Activated CD4-positive, alpha-beta T cell treated with anti-CD3 and anti-CD28 coated beads for 36 hours (primary cell): ENCODE measurements around the gene KRTAP4-11. TPM values are rescaled to one million over a fixed set of nuclear protein-coding genes. Genes with fewer than 3 reads are reported as not detected.
"Not testable (repeated sequence)": the region's sequence is repeated elsewhere in the genome, so short reads cannot be mapped to it uniquely, and the experiment has no call there.

Experiments
- ATAC-seq: fragments of 200-7000 bp; cut with Tn5 transposase; one replicate; pipeline ENCODE4 v1.10.0; 2021; ENCODE audit warnings: mild to moderate bottlenecking, moderate library complexity
- CTCF ChIA-PET: fragments of 350-600 bp; sonication (Branson Sonifier 250); formaldehyde crosslinking; loops from one replicate; lab custom pipeline; 2021; ENCODE audit warnings: antibody characterized with exemption; lab: Charles Lee
- POLR2A ChIA-PET: fragments of 350-600 bp; sonication (Branson Sonifier 250); formaldehyde crosslinking; loops from one replicate; lab custom pipeline; 2021; ENCODE audit warnings: antibody characterized with exemption, inconsistent platforms; lab: Charles Lee
- DNase-seq: peaks from one replicate; pipeline ENCODE4 v3.0.0-alpha.2; 2020
- H3K27ac Mint-ChIP-seq: one replicate; pipeline ENCODE4 v1.8.0; 2021; ENCODE audit warnings: mixed read lengths
- H3K27me3 Mint-ChIP-seq: one replicate; pipeline ENCODE4 v1.8.0; 2021; ENCODE audit warnings: mixed read lengths
- H3K36me3 Mint-ChIP-seq: one replicate; pipeline ENCODE4 v1.8.0; 2021; ENCODE audit warnings: low read depth, mixed read lengths
- H3K4me1 Mint-ChIP-seq: one replicate; pipeline ENCODE4 v1.8.0; 2021; ENCODE audit warnings: mixed read lengths
- H3K4me3 Mint-ChIP-seq: one replicate; pipeline ENCODE4 v1.8.0; 2021; ENCODE audit warnings: mild to moderate bottlenecking, moderate library complexity, mixed read lengths
- H3K9me3 Mint-ChIP-seq: one replicate; pipeline ENCODE4 v1.8.0; 2021; ENCODE audit warnings: low read depth, mixed read lengths
- intact Hi-C, 2 experiments: fragments of 100-400 bp; cut with DNase I in 1 of 2; cut with micrococcal nuclease in 1 of 2; formaldehyde crosslinking; loops; one replicate each; pipeline versions ENCODE4 v1.14.2 to v1.15.1; 2022 to 2024; cut with DNase I, micrococcal nuclease
- total RNA-seq, 2 experiments: library from RNA; stranded (reverse); gene quantifications; one replicate each; pipeline ENCODE4 v1.2.3, GENCODE V29; 2021

KRTAP4-11 gene
- total RNA-seq, 2 experiments from 2014 or later, result not detected

DNA sequence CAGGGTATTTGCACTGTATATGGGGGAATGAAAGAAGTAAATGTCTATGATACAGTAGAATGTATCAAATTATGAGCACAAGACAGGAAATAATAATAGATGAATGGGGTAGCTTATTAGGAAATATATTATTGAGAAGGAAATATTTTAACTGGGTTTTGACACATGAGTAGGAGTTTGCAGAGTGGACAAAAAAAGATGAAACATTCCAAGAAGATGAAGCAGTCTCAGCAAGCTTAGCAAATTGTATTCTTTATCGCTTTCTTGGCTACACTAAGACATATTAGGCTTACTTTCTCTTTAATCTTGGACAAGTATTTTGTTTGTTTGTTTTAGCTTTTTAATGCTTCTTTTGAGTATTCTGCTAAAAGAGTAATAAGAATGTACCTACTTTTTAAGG is 14.3 kb downstream of the KRTAP4-11 start:
- Mint-ChIP-seq H3K27ac (no peak overlapping the region), H3K36me3 (no peaks in the 10 kb centered on the region), H3K27me3 (peaks cover 5% of the 10 kb centered on the region), H3K4me1 (peaks cover 14% of the 10 kb centered on the region), H3K4me3 (no peak overlapping the region), H3K9me3 (no peaks in the 10 kb centered on the region)
- CTCF ChIA-PET, result interaction anchor here (0.6 kb wide), 1 partner anchor 167 kb away, joined by 3 read pairs; no protein-coding TSS in a partner anchor
- POLR2A ChIA-PET, result no interaction called here
- ATAC-seq (no peak), DNase-seq (no peak)
- intact Hi-C loops, result no loop called here

DNA sequence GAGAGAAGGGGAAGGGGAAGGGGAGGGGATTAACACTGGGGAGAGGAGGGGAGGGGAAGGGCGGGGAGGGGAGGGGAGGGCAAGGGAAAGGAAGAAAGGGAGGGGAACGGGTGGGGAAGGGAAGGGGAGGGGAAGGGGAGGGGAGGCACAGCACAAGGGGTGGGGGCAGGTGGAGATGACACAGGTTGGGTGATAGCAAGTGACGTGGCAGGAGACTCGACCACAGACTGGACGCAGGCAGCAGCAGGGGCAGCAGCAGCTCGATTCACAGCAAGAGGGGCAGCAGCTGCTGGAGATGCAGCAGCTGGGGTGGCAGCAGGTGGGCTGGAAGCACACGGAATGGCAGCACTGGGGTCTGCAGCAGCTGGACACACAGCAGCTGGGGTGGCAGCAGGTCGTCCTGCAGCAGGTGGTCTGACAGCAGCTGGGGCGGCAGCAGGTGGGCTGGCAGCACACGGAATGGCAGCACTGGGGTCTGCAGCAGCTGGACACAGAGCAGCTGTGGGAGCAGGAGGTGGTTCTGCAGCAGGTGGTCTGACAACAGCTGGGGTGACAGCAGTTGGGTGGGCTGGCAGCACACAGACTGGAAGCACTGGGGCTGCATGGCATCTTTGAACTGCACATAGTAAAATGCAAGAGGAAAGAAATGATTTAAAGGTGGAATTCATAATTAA is 16.4 kb downstream of the KRTAP4-11 start, which contains the start of gene KRTAP4-16:
Gene KRTAP4-16 (minus strand): TSS at position 624 of the 674 bp plus-strand sequence. CDS start 0 bp downstream, at position 624.
- intact Hi-C loops, result no loop called here
- H3K36me3 Mint-ChIP-seq, result no peaks in the 10 kb centered on the region

DNA sequence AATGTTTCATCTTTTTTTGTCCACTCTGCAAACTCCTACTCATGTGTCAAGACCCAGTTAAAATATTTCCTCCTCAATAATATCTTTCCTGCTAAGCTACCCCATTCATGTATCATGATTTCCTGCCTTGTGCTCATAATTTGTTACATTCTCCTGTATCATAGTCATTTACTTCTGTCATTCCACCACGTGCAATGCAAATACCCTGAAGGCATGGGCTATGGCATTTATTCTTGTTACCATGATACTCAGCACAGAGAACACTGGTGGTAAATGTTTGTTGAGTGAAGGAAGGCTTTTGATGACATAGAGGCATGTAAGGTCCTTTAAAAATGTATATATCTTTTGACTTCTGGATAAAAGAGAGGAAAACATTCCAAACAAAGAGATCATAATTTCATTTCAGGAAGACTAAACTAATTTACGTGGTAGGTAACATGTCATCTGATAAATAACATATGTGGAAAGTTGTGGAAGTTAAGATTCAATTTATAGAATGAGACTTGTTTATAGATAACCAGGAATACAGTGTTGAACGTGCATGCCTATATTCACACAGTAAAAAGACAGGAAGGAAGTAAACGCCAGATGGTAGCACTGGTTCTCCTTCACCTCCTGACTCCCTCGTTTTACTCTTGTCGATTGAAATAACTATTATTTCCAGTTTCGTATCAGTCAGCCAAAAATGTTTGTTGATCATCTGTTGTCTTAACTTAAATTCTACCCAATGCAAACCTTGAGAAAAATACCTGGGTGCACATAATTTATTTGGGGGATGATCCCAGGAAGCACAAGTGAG is 18.3 kb downstream of the KRTAP4-11 start:
- H3K4me3 Mint-ChIP-seq, intact Hi-C loops, POLR2A ChIA-PET, ATAC-seq, H3K36me3 Mint-ChIP-seq, H3K9me3 Mint-ChIP-seq, DNase-seq, CTCF ChIA-PET, H3K27ac Mint-ChIP-seq, H3K4me1 Mint-ChIP-seq, H3K27me3 Mint-ChIP-seq: not testable (repeated sequence)

More for the DNA sequence above, 16.4 kb downstream of the KRTAP4-11 start, which contains the start of gene KRTAP4-16:
- H3K4me3 Mint-ChIP-seq, result no peak within 1 kb of the TSS
- POLR2A ChIA-PET, result no interaction called here
- no peak for DNase-seq
- H3K9me3 Mint-ChIP-seq, result no peaks in the 10 kb centered on the region
- no peak for ATAC-seq
- H3K27ac Mint-ChIP-seq, result no peak within 1 kb of the TSS
- CTCF ChIA-PET, result no interaction called here
- H3K27me3 Mint-ChIP-seq, result peaks cover 6% of the 10 kb centered on the region
- peaks cover 8% of the 10 kb centered on the region for H3K4me1 Mint-ChIP-seq

DNA sequence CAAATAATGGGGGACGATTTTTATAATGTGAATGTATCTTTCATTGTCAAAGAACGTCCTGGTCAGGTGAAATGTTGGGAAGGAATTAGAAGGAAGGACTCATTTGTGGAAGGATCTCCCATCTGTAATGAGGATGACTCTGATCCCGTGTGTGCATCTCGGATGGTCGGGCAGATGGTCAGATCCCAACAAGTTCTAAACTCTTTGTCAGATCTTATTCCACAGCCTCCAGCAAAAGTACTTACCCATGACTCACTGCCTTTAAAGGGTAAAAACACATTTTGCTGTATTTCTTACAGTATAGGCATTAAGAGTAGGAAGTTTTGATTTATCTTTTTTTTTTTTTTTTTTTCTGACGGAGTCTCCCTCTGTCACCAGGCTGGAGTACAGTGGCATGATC is 19.7 kb downstream of the KRTAP4-11 start:
- ChIA-PET CTCF (no interaction called here), POLR2A (no interaction called here)
- H3K36me3 Mint-ChIP-seq, result no peaks in the 10 kb centered on the region
- H3K27me3 Mint-ChIP-seq, result peaks cover 8% of the 10 kb centered on the region
- intact Hi-C loops, result no loop called here
- no peaks in the 10 kb centered on the region for H3K9me3 Mint-ChIP-seq
- ATAC-seq, result no peak
- peaks cover 8% of the 10 kb centered on the region for H3K4me1 Mint-ChIP-seq
- DNase-seq, result no peak
- no peak overlapping the region for H3K4me3 Mint-ChIP-seq
- H3K27ac Mint-ChIP-seq, result no peak overlapping the region

DNA sequence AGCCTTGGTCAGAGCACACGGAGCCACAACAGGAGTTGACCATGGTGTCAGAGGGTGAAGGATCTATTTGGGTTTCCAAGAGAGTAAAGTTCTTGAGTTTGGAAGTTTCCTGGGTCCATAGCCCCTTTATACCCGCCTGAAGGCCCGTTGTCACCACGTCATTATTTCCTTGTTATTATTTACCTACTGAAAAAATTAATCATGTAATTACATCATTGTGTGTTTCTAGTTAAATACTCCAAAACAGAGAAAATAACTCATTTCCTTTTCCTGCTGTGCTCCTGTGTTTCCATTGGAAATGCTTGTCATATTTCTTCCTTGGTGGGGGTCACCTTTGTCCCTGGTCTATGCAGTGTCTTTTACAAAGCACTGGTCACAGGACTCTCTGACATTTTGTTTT is 20.1 kb downstream of the KRTAP4-11 start, which contains the start of gene KRTAP4-8:
Gene KRTAP4-8 (minus strand): TSS at position 101 of the 400 bp plus-strand sequence. CDS start 58 bp downstream, at position 43.
- no peak within 1 kb of the TSS for H3K4me3 Mint-ChIP-seq
- H3K4me1 Mint-ChIP-seq, result peaks cover 8% of the 10 kb centered on the region
- no peaks in the 10 kb centered on the region for H3K36me3 Mint-ChIP-seq
- intact Hi-C loops, result no loop called here
- no peak within 1 kb of the TSS for H3K27ac Mint-ChIP-seq
- ChIA-PET POLR2A (no interaction called here), CTCF (no interaction called here)
- H3K9me3 Mint-ChIP-seq, result peaks cover under 1% of the 10 kb centered on the region
- no peak for DNase-seq
- no peak for ATAC-seq
- H3K27me3 Mint-ChIP-seq, result peaks cover 8% of the 10 kb centered on the region

DNA sequence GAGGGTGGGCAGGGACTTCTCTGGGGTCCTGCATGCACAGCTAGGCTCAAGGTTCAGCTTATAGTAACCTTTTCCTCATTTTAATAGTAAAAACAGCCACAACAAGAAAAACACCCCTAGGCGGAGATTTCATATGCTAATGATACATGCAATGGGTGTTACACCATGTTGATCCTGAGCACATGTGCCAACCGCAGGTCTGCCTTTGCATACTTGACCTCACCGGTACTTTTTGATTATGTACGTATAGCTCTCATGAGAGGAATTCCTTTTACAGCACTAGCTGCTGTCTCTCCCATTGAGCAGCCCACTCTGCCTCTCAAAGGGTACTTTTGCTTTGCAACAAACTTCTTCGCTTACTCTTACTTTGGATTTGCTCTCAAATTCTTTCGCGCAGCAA is 22.1 kb downstream of the KRTAP4-11 start:
- CTCF ChIA-PET, result no interaction called here
- H3K36me3 Mint-ChIP-seq, result no peaks in the 10 kb centered on the region

DNA sequence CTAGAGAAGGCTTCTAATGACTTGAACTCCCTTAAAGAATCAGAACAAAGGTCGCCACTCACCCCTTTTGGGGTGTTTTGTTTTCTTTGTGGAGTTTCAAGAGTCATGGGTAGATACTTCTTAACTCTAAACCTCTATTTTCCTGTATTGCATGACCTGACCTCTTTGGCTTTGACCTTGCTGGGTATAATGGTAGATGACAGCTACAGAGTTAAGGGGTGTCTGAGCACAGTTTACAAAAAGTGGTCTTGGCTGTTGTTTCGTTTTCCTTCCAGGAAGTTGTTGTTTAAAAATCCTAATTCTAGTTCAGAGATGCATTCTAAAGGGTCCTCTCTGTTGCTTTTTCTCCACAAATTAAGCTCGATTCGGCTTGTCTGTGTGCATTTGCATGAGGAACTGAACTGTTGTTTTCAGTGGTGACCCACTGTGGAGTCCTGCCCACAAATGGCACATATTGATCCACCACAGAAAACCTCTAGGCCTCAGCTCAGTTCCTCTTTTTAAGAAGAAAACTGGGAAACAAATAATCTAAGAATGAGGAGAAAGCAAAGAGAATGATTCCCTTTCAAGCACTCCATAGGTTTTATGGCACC is 29.3 kb downstream of the KRTAP4-11 start:
- H3K9me3 Mint-ChIP-seq, DNase-seq, H3K4me3 Mint-ChIP-seq, H3K36me3 Mint-ChIP-seq, H3K4me1 Mint-ChIP-seq, POLR2A ChIA-PET, ATAC-seq, intact Hi-C loops, H3K27me3 Mint-ChIP-seq, H3K27ac Mint-ChIP-seq, CTCF ChIA-PET: not testable (repeated sequence)

More for the DNA sequence above, 22.1 kb downstream of the KRTAP4-11 start:
- DNase-seq (no peak), ATAC-seq (no peak)
- POLR2A ChIA-PET, result no interaction called here
- Mint-ChIP-seq H3K4me1 (peaks cover 8% of the 10 kb centered on the region), H3K9me3 (peaks cover 3% of the 10 kb centered on the region), H3K27me3 (peaks cover 8% of the 10 kb centered on the region), H3K27ac (no peak overlapping the region), H3K4me3 (no peak overlapping the region)
- intact Hi-C loops, result no loop called here

DNA sequence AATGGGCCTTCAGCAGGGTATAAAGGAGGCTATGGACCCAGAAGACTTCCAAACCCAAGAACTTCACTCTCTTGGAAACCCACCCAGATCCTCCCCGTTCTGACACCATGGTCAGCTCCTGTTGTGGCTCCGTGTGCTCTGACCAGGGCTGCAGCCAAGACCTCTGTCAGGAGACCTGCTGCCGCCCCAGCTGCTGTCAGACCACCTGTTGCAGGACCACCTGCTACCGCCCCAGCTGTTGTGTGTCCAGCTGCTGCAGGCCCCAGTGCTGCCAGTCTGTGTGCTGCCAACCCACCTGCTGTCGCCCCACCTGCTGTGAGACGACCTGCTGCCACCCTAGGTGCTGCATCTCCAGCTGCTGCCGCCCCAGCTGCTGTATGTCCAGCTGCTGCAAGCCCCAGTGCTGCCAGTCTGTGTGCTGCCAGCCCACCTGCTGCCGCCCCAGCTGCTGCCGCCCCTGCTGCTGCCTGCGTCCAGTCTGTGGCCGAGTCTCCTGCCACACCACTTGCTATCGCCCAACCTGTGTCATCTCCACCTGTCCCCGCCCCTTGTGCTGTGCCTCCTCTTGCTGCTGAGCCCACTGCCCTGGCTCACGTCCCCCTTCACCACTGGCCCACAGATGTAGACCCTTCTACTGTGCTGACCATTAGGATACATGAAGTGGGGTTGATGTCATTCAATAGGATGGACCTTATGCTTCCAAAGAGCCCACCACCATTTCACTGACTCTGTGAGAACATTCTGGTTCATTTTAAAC is 33.9 kb downstream of the KRTAP4-11 start, which contains the start of gene KRTAP4-7:
Gene KRTAP4-7 (plus strand): TSS at position 51 of the 757 bp plus-strand sequence. CDS start 57 bp downstream, at position 108.
- H3K9me3 Mint-ChIP-seq, ATAC-seq, H3K27me3 Mint-ChIP-seq, H3K4me3 Mint-ChIP-seq, DNase-seq, H3K4me1 Mint-ChIP-seq, H3K36me3 Mint-ChIP-seq, POLR2A ChIA-PET, H3K27ac Mint-ChIP-seq, CTCF ChIA-PET: not testable (repeated sequence)
- intact Hi-C loops, result loop anchor here in 1 of 2 experiments (2.0 kb wide), 1 partner anchor 57 kb away; the partner anchor contains the start of gene KRTAP4-6

DNA sequence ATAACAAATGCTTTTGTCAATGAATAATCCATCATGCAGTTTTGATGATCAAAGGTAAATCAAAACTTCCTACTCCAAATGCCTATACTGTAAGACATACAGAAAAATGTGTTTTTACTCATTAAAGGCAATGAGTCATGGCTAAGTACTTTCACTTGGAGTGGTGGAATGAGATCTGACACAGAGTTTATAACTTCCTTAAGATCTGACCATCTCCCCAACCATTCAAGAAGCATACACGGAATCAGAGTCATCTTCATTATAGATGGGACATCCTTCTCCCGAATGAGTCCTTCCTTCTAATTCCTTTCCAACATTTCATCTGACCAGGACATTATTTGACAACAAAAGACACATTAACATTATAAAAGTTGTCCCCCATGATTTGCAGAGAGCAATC is 34.7 kb downstream of the KRTAP4-11 start:
- H3K4me3 Mint-ChIP-seq, CTCF ChIA-PET, H3K27ac Mint-ChIP-seq, DNase-seq, POLR2A ChIA-PET, H3K36me3 Mint-ChIP-seq, H3K9me3 Mint-ChIP-seq, intact Hi-C loops, H3K27me3 Mint-ChIP-seq, H3K4me1 Mint-ChIP-seq: not testable (repeated sequence)
- ATAC-seq, result peak; percentile 42

DNA sequence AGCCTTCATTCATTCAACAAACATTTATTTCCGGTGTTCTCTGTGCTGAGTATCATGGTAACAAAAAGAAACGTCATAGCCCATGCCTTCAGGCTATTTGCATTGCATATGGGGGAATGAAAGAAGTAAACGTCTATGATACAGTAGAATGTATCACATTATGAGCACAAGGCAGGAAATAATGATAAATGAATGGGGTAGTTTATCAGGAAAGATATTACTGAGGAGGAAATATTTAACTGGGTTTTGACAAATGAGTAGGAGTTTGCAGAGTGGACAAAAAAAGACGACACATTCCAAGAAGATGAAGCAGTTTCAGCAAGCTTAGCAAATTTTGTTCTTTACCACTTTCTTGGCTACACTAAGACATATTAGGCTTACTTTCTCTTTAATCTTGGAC is 35.5 kb downstream of the KRTAP4-11 start:
- POLR2A ChIA-PET, result no interaction called here
- H3K4me3 Mint-ChIP-seq, result no peak overlapping the region
- H3K27me3 Mint-ChIP-seq, result peaks cover 7% of the 10 kb centered on the region
- no peaks in the 10 kb centered on the region for H3K36me3 Mint-ChIP-seq
- ATAC-seq (no peak), DNase-seq (no peak)
- H3K4me1 Mint-ChIP-seq, result no peaks in the 10 kb centered on the region
- intact Hi-C loops, result no loop called here
- no peak overlapping the region for H3K27ac Mint-ChIP-seq
- CTCF ChIA-PET, result no interaction called here
- H3K9me3 Mint-ChIP-seq, result no peaks in the 10 kb centered on the region

DNA sequence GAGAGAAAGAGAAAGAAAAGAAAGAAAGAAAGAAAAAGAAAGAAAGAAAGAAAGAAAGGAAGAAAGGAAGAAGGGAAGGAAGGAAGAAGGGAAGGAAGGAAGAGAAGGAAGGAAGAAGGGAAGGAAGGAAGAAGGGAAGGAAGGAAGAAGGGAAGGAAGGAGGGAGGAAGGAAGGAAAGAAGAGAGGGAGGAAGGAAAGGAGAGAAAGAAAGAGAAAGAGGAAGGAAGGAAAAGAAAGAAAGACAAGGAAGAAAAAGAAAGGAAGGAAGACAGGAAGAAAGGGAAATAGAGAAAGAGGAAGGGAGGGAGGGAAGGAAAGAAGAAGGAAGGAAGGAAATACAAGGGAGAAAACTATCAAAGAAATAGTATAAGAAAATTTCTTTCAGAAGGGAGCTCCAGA is 41.4 kb downstream of the KRTAP4-11 start:
- Mint-ChIP-seq H3K27ac (no peak overlapping the region), H3K9me3 (no peaks in the 10 kb centered on the region), H3K4me1 (no peaks in the 10 kb centered on the region), H3K36me3 (no peaks in the 10 kb centered on the region), H3K4me3 (no peak overlapping the region), H3K27me3 (peaks cover 16% of the 10 kb centered on the region)
- ChIA-PET CTCF (no interaction called here), POLR2A (no interaction called here)
- DNase-seq, result no peak
- intact Hi-C loops, result no loop called here
- no peak for ATAC-seq
